Adrenal gland (tissue), 12 donors: Measurements from ENCODE around the gene RIPK1. TPM values are rescaled to one million over a fixed set of nuclear protein-coding genes. Genes with fewer than 3 reads are reported as not detected.
"Not testable (repeated sequence)": the region's sequence is repeated elsewhere in the genome, so short reads cannot be mapped to it uniquely, and the experiment has no call there.

Experiments
- DNase-seq, 7 donors: peaks; one replicate each; pipeline ENCODE4 v3.0.0-alpha.2; 2019 to 2020
- H3K27ac ChIP-seq, 5 donors: fragments of 200-600 bp; sonication (generic) in 4 of 5; 1 replicate in 3 of 5; 2 replicates in 2 of 5; pipeline versions ENCODE4 v1.5.1 to v1.8.0; 2016 to 2020; ENCODE audit warnings: mild to moderate bottlenecking in 1 of 5
- H3K27me3 ChIP-seq: fragments of 200-600 bp; 2 replicates; pipeline ENCODE4 v1.8.0; 2021
- H3K36me3 ChIP-seq, 2 donors: fragments of 200-600 bp; replicated peaks in 1 of 2; 1 replicate in 1 of 2; 2 replicates in 1 of 2; pipeline versions ENCODE4 v1.5.1 to v1.8.0; 2018 to 2022
- H3K4me1 ChIP-seq, 2 donors: fragments of 200-600 bp; replicated peaks in 1 of 2; 1 replicate in 1 of 2; 2 replicates in 1 of 2; pipeline versions ENCODE4 v1.5.1 to v1.8.0; 2018 to 2021
- H3K4me3 ChIP-seq, 4 donors: fragments of 200-600 bp; sonication (generic) in 3 of 4; one replicate each; pipeline ENCODE4 v1.5.1; 2016 to 2018
- H3K9me3 ChIP-seq, 3 donors: fragments of 200-600 bp; sonication (generic) in 1 of 3; replicated peaks in 1 of 3; 1 replicate in 2 of 3; 2 replicates in 1 of 3; pipeline versions ENCODE4 v1.5.1 to v1.8.0; 2016 to 2021
- POLR2A ChIP-seq, 2 donors: fragments of 450-650 bp; IDR thresholded peaks; one replicate each; pipeline ENCODE4 v1.6.1; 2017; ENCODE audit warnings: antibody characterized with exemption in 2 of 2, mild to moderate bottlenecking in 2 of 2, moderate library complexity in 1 of 2
- WGBS, 4 donors: extraction: QIAGEN DNeasy Blood & Tissue Kit in 2 of 4; methylation state at CpG; one replicate each; pipeline versions ENCODE4 v1.1.5 to v1.1.7; 2013 to 2017; 5-methylcytosine and 5-hydroxymethylcytosine counted together
- intact Hi-C, 2 donors: fragments of 100-400 bp; cut with DNase I; formaldehyde crosslinking; loops; one replicate each; pipeline versions ENCODE4 v1.14.1 to v1.15.0; 2022 to 2023
- polyA plus RNA-seq, 3 donors: library from polyadenylated mRNA; stranded (reverse); fragments of 200-250 nt in 2 of 3; fragments of 350-450 nt in 1 of 3; fragmentation: Illumina TruSeq in 1 of 3; extraction: RNeasy Lipid Tissue Mini Kit (QIAGEN cat#74804) in 1 of 3; gene quantifications; one replicate each; pipeline ENCODE4 v1.2.3, GENCODE V29; 2013 to 2014
- total RNA-seq, 9 donors: library from RNA; depleted of rRNA in 4 of 9; stranded (reverse); fragments of >200 nt in 4 of 9; fragments of 120-200 nt in 1 of 9; fragmentation: NEBNext Ultra II Directional in 1 of 9; extraction: Animal tissue kit (Norgen Biotek cat#: 25700) in 1 of 9; gene quantifications; one replicate each; pipeline versions ENCODE4 v1.1.0 to v1.2.4, GENCODE V29; 2013 to 2023
- TF ChIP-seq, protein P1 (sequence below), 6 experiments: fragments of 450-650 bp in 4 of 6; fragments of 200-600 bp in 2 of 6; sonication (generic) in 1 of 6; IDR thresholded peaks; 1 replicate in 5 of 6; 2 replicates in 1 of 6; pipeline versions ENCODE4 v1.5.1 to v1.8.0; 2016 to 2021; ENCODE audit warnings: antibody characterized with exemption in 6 of 6, mild to moderate bottlenecking in 2 of 6, moderate library complexity in 1 of 6
- donor health status: healthy with polysubstance abuse.
- donor health status: Bipolar disorder and iron deficiency.
- donor health status: DM: yes; HTN: yes; CAD: no.
- donor health status: DM: no; HTN: no; CAD: no.
- donor health status: DM: no; HTN: no; CAD: no.
- donor health status: DM: yes; HTN: yes; CAD: no.

The RIPK1 gene
- total and polyA plus RNA-seq, 12 donors: 15.7 to 21.7 (median 20.3) TPM

DNA sequence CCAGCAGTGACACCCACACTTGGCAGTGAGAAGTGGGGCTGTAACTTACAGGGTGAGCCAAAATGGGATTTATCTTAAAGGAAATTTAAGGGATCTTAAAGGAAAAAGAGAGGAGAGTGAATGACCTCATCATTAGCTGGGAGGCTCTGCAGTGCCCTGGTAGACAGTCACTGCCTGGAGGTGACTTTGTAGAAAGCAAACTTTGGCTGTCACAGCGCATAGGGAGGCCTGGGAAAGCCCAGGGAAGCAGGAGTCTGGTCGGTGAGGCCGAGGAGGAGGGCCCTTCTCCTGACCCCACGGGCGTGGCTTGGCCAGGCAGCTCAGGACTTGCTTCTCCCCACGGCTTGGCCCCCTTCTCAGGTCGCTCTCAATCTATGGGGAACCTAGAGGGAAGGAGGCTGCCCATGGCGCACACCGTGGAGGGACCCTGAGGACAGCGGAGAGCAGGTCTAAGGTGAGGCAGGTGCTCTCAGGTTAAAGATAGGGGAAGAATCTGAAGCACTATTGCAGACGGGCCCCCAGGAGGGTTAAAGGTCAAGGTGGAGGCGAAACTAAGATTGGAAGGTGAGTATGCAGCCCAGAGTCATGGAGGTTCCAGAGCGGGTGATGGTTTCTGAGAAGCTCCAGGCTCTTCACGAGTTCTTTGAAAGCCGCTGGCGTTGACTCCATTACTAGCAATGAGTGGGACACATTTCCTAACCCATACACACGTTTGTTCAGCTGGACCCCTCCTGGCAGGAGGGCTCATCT lies 15.6 kb upstream of the RIPK1 start:
- H3K27me3 ChIP-seq: no peaks in the 10 kb centered on the region
- intact Hi-C loops: loop anchor here in 1 of 2 donors (5.0 kb wide), 1 partner anchor 45 kb away; no protein-coding TSS in a partner anchor
- H3K9me3 ChIP-seq: no peaks in the 10 kb centered on the region
- peaks cover 0 to 4% of the 10 kb centered on the region in 2 donors for H3K4me1 ChIP-seq
- no peak for TF ChIP-seq POLR2A (IDR thresholded peaks at IDR 0.05)
- TF ChIP-seq, protein P1, sequence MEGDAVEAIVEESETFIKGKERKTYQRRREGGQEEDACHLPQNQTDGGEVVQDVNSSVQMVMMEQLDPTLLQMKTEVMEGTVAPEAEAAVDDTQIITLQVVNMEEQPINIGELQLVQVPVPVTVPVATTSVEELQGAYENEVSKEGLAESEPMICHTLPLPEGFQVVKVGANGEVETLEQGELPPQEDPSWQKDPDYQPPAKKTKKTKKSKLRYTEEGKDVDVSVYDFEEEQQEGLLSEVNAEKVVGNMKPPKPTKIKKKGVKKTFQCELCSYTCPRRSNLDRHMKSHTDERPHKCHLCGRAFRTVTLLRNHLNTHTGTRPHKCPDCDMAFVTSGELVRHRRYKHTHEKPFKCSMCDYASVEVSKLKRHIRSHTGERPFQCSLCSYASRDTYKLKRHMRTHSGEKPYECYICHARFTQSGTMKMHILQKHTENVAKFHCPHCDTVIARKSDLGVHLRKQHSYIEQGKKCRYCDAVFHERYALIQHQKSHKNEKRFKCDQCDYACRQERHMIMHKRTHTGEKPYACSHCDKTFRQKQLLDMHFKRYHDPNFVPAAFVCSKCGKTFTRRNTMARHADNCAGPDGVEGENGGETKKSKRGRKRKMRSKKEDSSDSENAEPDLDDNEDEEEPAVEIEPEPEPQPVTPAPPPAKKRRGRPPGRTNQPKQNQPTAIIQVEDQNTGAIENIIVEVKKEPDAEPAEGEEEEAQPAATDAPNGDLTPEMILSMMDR (IDR thresholded peaks at IDR 0.05): no peak
- H3K4me3 ChIP-seq: no peak overlapping the region
- no peak for DNase-seq
- 80 to 87% (median 84%) methylated on average over 11 to 17 of the region's 17 CpGs for WGBS, 4 donors
- no peaks in the 10 kb centered on the region for H3K36me3 ChIP-seq
- H3K27ac ChIP-seq: no peak overlapping the region

DNA sequence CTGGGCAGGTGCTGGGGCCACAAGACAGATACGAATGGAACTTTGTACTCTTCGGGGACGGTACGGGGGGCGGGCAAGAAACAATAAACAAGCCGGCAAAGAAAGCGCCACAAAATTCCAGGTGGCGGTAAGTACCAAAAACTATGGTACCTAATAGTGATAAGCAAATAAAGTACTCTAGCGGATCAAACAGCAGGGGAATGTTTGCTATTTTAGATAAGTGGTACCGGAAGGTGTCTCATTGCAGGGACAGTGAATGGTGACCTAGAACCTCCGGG lies 15.1 kb upstream of the RIPK1 start:
- TF ChIP-seq, protein P1 (IDR thresholded peaks at IDR 0.05): no peak
- no peak for TF ChIP-seq POLR2A (IDR thresholded peaks at IDR 0.05)
- no peak for DNase-seq
- Histone ChIP-seq H3K4me3 (peak overlapping the region in 2 of 4 donors; percentile 37 to 54), H3K9me3 (no peaks in the 10 kb centered on the region), H3K27me3 (no peaks in the 10 kb centered on the region), H3K36me3 (no peaks in the 10 kb centered on the region), H3K27ac (peak overlapping the region in 2 of 5 donors; percentile 42 to 77), H3K4me1 (peaks cover 0 to 4% of the 10 kb centered on the region in 2 donors)
- WGBS, 4 donors: 64 to 75% (median 70%) methylated on average over 10 to 11 of the region's 11 CpGs
- intact Hi-C loops: loop anchor here in 1 of 2 donors (5.0 kb wide), 1 partner anchor 46 kb away; no protein-coding TSS in a partner anchor

DNA sequence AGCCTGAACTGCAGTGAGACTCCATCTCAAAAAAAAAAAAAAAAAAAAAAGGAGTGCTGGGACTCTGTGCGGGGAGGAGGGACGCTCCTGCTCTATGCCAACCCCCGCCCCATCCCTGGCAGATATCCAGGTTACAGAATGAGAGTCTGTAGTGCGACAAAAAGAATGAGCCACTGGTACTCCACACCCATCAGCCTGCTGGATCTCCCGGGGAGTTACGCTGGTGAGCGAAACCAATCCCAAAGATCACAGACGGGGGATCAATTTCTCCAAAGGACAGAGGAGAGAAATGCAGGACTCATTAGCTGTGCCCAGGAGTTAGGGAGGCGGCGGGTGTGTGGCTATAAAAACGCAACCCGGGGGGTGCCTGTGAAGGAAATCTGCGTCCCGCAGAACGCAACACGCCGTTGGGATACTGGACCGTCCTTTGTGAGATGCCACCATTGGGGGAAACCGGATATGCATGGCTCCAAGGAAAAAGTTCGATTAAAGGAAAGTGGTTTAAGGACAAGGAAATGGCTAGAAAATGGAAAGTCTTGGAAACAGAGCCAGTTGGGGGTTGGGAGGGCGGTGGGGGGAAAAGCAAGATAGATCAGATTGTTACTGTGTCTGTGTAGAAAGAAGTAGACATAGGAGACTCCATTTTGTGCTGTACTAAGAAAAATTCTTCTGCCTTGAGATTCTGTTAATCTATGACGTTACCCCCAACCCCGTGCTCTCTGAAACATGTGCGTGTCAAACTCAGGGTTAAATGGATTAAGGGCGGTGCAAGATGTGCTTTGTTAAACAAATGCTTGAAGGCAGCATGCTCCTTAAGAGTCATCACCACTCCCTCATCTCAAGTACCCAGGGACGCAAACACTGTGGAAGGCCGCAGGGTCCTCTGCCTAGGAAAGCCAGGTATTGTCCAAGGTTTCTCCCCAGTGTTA lies 13.8 kb upstream of the RIPK1 start:
- WGBS, 4 donors: 41 to 64% (median 47%) methylated on average over 27 of the region's 27 CpGs
- not testable (repeated sequence) for H3K27me3 ChIP-seq, H3K36me3 ChIP-seq, H3K9me3 ChIP-seq, H3K4me1 ChIP-seq
- Histone ChIP-seq H3K27ac (peak overlapping the region in 2 of 5 donors; percentile 48 to 55), H3K4me3 (peak overlapping the region in 1 of 4 donors; percentile 54)
- DNase-seq: peak in 6 of 7 donors; percentile 63 to 82 (median 68)
- intact Hi-C loops: loop anchor here (5.0 kb wide), 2 partner anchors 47 to 57 kb away; partner anchors contain the start of gene NQO2 (in 2 of the 2)

DNA sequence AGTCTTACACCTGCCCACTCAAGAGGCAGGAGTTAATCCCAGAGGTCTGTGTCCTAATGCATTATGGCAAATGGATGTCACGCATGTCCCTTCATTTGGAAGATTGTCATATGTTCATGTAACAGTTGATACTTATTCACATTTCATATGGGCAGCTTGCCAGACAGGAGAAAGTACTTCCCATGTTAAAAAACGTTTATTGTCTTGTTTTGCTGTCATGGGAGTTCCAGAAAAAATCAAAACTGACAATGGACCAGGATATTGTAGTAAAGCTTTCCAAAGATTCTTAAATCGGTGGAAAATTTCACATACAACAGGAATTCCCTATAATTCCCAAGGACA lies 13.2 kb upstream of the RIPK1 start:
- not testable (repeated sequence) for H3K4me3 ChIP-seq, H3K9me3 ChIP-seq, H3K36me3 ChIP-seq, H3K4me1 ChIP-seq, DNase-seq, H3K27me3 ChIP-seq
- WGBS, 4 donors: 51 to 65% (median 55%) methylated on average over 3 of the region's 3 CpGs
- intact Hi-C loops: loop anchor here (5.0 kb wide), 1 partner anchor 58 kb away; the partner anchor contains the start of gene NQO2 (in 2 of the 2)
- H3K27ac ChIP-seq: peak overlapping the region in 2 of 5 donors; percentile 48 to 55
